Measurements from ENCODE around the gene RINL. TPM values are rescaled to one million over a fixed set of nuclear protein-coding genes. Genes with fewer than 3 reads are reported as not detected.

The RINL gene
- total RNA-seq, 1 experiment from 2014 or later: 1.3 TPM

GRCh38 chr19:38920602-38921419 is 42.7 kb upstream of the RINL start:
- no peak for DNase-seq (ENCODE audit: low read depth, low spot score)
- H3K4me1 ChIP-seq (ENCODE audit: control insufficient read depth, insufficient read depth, low read length): peaks cover 11% of the 10 kb centered on the region
- ATAC-seq: no peak
- H3K4me3 ChIP-seq (ENCODE audit: low read depth in 2 of 2, low read length in 2 of 2): no peak overlapping the region
- no peaks in the 10 kb centered on the region for H3K9me3 ChIP-seq (ENCODE audit: control insufficient read depth, insufficient read depth, low read depth, low read length)
- CTCF ChIA-PET: interaction anchor here (0.6 to 0.9 kb wide), 2 partner anchors 10 to 287 kb away, joined by 3 to 5 read pairs; partner anchors contain the start of genes MRPS12 and SARS2
- POLR2A ChIA-PET: interaction anchor here (0.6 to 1.0 kb wide), 2 partner anchors 20 to 88 kb away, joined by 3 to 7 read pairs; no protein-coding TSS in a partner anchor
- H3K27me3 ChIP-seq (ENCODE audit: control insufficient read depth, insufficient read depth, low read length): no peaks in the 10 kb centered on the region
- no peak overlapping the region for H3K27ac ChIP-seq (ENCODE audit: low read length)
- BruUV-seq (replicated peaks): no TSS peak
- no peaks in the 10 kb centered on the region; the same call in 1 of the 2 replicates for H3K36me3 ChIP-seq (ENCODE audit: control insufficient read depth, insufficient read depth, low read length)
- intact Hi-C loops (cut with micrococcal nuclease; ENCODE audit: unreplicated experiment): no loop called here
- in situ Hi-C loops (cut with HindIII; ENCODE audit: low pct_unique_long_range_greater_than_20kb, low sequenced_read_pairs): no loop called here
- TF ChIP-seq CTCF (IDR thresholded peaks at IDR 0.05) (no peak), POLR2AphosphoS5 (IDR thresholded peaks at IDR 0.05; ENCODE audit: low read depth, low read length) (peak; percentile 75; the same call in 1 of the 2 replicates), SIN3A (IDR thresholded peaks at IDR 0.05; ENCODE audit: borderline replicate concordance, insufficient read depth, low read depth, low read length) (no peak)

- intact Hi-C loops (cut with micrococcal nuclease; ENCODE audit: unreplicated experiment): no loop called here
- no peaks in the 10 kb centered on the region for H3K9me3 ChIP-seq (ENCODE audit: control insufficient read depth, insufficient read depth, low read depth, low read length)
- in situ Hi-C loops (cut with HindIII; ENCODE audit: low pct_unique_long_range_greater_than_20kb, low sequenced_read_pairs): no loop called here
- DNase-seq (ENCODE audit: low read depth, low spot score) (no peak), ATAC-seq (no peak)
- BruUV-seq (replicated peaks): no TSS peak
- H3K4me1 ChIP-seq (ENCODE audit: control insufficient read depth, insufficient read depth, low read length): peaks cover 11% of the 10 kb centered on the region
- CTCF ChIA-PET: interaction anchor here (0.5 to 2.0 kb wide), 3 partner anchors 10 to 304 kb away, joined by 3 to 9 read pairs (median 8); partner anchors contain the start of genes MRPS12 and SARS2
- no peak for TF ChIP-seq POLR2AphosphoS5 (IDR thresholded peaks at IDR 0.05; ENCODE audit: low read depth, low read length)
- TF ChIP-seq CTCF (IDR thresholded peaks at IDR 0.05): no peak
- no peak for TF ChIP-seq SIN3A (IDR thresholded peaks at IDR 0.05; ENCODE audit: borderline replicate concordance, insufficient read depth, low read depth, low read length)
- no peak for TF ChIP-seq TCF7L2 (IDR thresholded peaks at IDR 0.05; ENCODE audit: low read depth, low read length)
- no peak for TF ChIP-seq REST (IDR thresholded peaks at IDR 0.05; ENCODE audit: insufficient read depth in 1 of 2, low read depth in 2 of 2, low read length in 1 of 2)
- POLR2A ChIA-PET: interaction anchor here (0.7 kb wide), 1 partner anchor 20 kb away, joined by 3 read pairs; the partner anchor contains the start of gene NFKBIB
- H3K27ac ChIP-seq (ENCODE audit: low read length): no peak overlapping the region
- H3K27me3 ChIP-seq (ENCODE audit: control insufficient read depth, insufficient read depth, low read length): no peaks in the 10 kb centered on the region
- no peak overlapping the region for H3K4me3 ChIP-seq (ENCODE audit: low read depth in 2 of 2, low read length in 2 of 2)
- H3K36me3 ChIP-seq (ENCODE audit: control insufficient read depth, insufficient read depth, low read length): no peaks in the 10 kb centered on the region; the same call in 1 of the 2 replicates
Measured at GRCh38 chr19:38919837-38920601, 41.9 kb upstream of the RINL start.
